ENCODE data around the gene CDKN2B-AS1. TPM values are rescaled to one million over a fixed set of nuclear protein-coding genes. Genes with fewer than 3 reads are reported as not detected.

Gene CDKN2B-AS1
- total and polyA plus RNA-seq, 2 of the 13 experiments (the other 11 are each of a cell fraction or from before 2014, with no cell fraction given): 0.64 to 2.3 TPM

GRCh38 chr9:22158927-22159346 is 164.3 kb downstream of the CDKN2B-AS1 start (continued):
- TF ChIP-seq POLR2A (IDR thresholded peaks at IDR 0.05; ENCODE audit: insufficient read depth in 1 of 2, low read depth in 2 of 2, low read length in 2 of 2): no peak
- no peak for TF ChIP-seq ZNF841 (CRISPR knock-in tag; IDR thresholded peaks at IDR 0.05; ENCODE audit: borderline replicate concordance)
- TF ChIP-seq KLF16 (CRISPR knock-in tag; IDR thresholded peaks at IDR 0.05): peak in 1 of 2 experiments; percentile 79; a peak in 1 of 4 replicates
- TF ChIP-seq GFI1 (CRISPR knock-in tag; IDR thresholded peaks at IDR 0.05; ENCODE audit: borderline replicate concordance): no peak
- no peak for TF ChIP-seq REXO4 (CRISPR knock-in tag; IDR thresholded peaks at IDR 0.05; ENCODE audit: borderline replicate concordance)
- no peak for TF ChIP-seq SKI (IDR thresholded peaks at IDR 0.05; ENCODE audit: partially characterized antibody)
- no peak for TF ChIP-seq ZNF674 (CRISPR knock-in tag; IDR thresholded peaks at IDR 0.05; ENCODE audit: low read depth)
- TF ChIP-seq ZNF562 (CRISPR knock-in tag; IDR thresholded peaks at IDR 0.05; ENCODE audit: borderline replicate concordance): no peak
- no peak for TF ChIP-seq IKZF4 (CRISPR knock-in tag; IDR thresholded peaks at IDR 0.05; ENCODE audit: borderline replicate concordance, low read depth, not compliant biosample characterization)
- no peak; the same call in 1 of the 2 replicates for TF ChIP-seq PITX1 (CRISPR knock-in tag; IDR thresholded peaks at IDR 0.05)
- TF ChIP-seq HMG20A (CRISPR knock-in tag; IDR thresholded peaks at IDR 0.05; ENCODE audit: borderline replicate concordance): peak; percentile 80
- no peak for TF ChIP-seq TOPORS (CRISPR knock-in tag; IDR thresholded peaks at IDR 0.05)
- TF ChIP-seq KLF9 (CRISPR knock-in tag; IDR thresholded peaks at IDR 0.05; ENCODE audit: low read depth): no peak
- TF ChIP-seq MYC (CRISPR knock-in tag; IDR thresholded peaks at IDR 0.05; ENCODE audit: borderline replicate concordance): no peak
- TF ChIP-seq TBX3 (IDR thresholded peaks at IDR 0.05; ENCODE audit: borderline replicate concordance): no peak
- 0 out of 2 replicates have a peak, but pooled peaks have one; percentile 16 for TF ChIP-seq RCOR2 (CRISPR knock-in tag; IDR thresholded peaks at IDR 0.05)
- TF ChIP-seq U2AF1 (optimal IDR thresholded peaks at IDR 0.05; ENCODE audit: low read depth, low read length): no peak
- no peak for TF ChIP-seq KDM1A (CRISPR knock-in tag; IDR thresholded peaks at IDR 0.05)
- no peak for TF ChIP-seq ATM (IDR thresholded peaks at IDR 0.05; ENCODE audit: borderline replicate concordance)
- no peak for TF ChIP-seq CBFB (CRISPR knock-in tag; IDR thresholded peaks at IDR 0.05)
- no peak for TF ChIP-seq ZNF263 (CRISPR knock-in tag; IDR thresholded peaks at IDR 0.05)
- no peak for TF ChIP-seq RFX5 (IDR thresholded peaks at IDR 0.05; ENCODE audit: low read depth, low read length)
- TF ChIP-seq ADNP (CRISPR knock-in tag; IDR thresholded peaks at IDR 0.05): no peak
- TF ChIP-seq ZNF552 (CRISPR knock-in tag; IDR thresholded peaks at IDR 0.05; ENCODE audit: borderline replicate concordance): no peak
- TF ChIP-seq NPAS2 (CRISPR knock-in tag; IDR thresholded peaks at IDR 0.05; ENCODE audit: borderline replicate concordance): no peak
- peak; percentile 75 for TF ChIP-seq PAXIP1 (CRISPR knock-in tag; conservative IDR thresholded peaks at IDR 0.05)
- TF ChIP-seq ZXDC (CRISPR knock-in tag; IDR thresholded peaks at IDR 0.05): no peak
- no peak for TF ChIP-seq REL (CRISPR knock-in tag; conservative IDR thresholded peaks at IDR 0.05)
- TF ChIP-seq TCF7 (IDR thresholded peaks at IDR 0.05; ENCODE audit: low read depth): 0 out of 2 replicates have a peak, but pooled peaks have one; percentile 55

Data from HepG2 (cell line).